ENCODE measurements around the gene REEP3. TPM values are rescaled to one million over a fixed set of nuclear protein-coding genes. Genes with fewer than 3 reads are reported as not detected.

REEP3 gene
- total RNA-seq, 4 donors from 2014 or later = 45.9 to 67.4 (median 63.3) TPM

- Histone ChIP-seq H3K27ac (no peak overlapping the region), H3K9me3 (no peaks in the 10 kb centered on the region), H3K36me3 (no peaks in the 10 kb centered on the region), H3K4me1 (no peaks in the 10 kb centered on the region), H3K4me3 (no peak overlapping the region), H3K27me3 (no peaks in the 10 kb centered on the region)
- TF ChIP-seq EP300 (IDR thresholded peaks at IDR 0.05) = no peak
- TF ChIP-seq, protein P1, sequence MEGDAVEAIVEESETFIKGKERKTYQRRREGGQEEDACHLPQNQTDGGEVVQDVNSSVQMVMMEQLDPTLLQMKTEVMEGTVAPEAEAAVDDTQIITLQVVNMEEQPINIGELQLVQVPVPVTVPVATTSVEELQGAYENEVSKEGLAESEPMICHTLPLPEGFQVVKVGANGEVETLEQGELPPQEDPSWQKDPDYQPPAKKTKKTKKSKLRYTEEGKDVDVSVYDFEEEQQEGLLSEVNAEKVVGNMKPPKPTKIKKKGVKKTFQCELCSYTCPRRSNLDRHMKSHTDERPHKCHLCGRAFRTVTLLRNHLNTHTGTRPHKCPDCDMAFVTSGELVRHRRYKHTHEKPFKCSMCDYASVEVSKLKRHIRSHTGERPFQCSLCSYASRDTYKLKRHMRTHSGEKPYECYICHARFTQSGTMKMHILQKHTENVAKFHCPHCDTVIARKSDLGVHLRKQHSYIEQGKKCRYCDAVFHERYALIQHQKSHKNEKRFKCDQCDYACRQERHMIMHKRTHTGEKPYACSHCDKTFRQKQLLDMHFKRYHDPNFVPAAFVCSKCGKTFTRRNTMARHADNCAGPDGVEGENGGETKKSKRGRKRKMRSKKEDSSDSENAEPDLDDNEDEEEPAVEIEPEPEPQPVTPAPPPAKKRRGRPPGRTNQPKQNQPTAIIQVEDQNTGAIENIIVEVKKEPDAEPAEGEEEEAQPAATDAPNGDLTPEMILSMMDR (IDR thresholded peaks at IDR 0.05) = no peak
- DNase-seq (ENCODE audit: low spot score in 2 of 2) = no peak
- 87 to 90% methylated on average over 5 of the region's 5 CpGs for WGBS, 2 donors
Observed at GRCh38 chr10:63642808-63643207, 121.6 kb downstream of the REEP3 start.

DNA sequence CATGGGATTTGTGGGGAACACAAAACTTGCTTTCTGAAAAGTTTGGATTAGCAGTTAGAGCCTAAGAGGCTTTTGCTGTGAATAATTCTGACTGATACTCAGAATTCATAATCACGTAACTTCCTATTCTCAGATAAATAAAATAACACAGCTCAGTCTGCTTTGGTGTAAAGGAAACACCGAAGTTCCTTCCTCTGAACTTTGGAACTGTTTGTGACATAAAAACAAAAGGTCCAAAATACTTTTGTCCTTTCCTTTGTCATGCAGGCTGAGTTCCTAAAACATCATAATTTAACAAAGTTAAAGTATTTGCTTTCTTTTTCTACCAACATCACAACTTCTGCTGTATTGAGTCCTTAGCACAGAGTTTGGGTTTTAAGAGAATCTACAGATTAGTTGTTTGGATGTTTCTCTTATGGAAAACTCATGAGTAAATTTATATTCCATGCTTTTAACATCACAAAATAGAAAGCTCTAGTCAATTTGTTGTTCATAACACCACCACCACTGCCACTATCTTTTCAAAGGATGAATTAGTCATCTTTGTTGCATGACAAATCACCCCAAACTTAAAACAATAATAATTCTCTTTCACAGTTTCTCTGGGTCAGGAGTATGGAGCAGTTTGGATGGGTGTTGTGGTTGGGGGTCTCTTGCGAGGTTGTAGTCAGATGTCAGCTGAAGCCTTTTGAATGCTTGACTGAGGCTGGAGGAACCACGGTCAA, 123.4 kb downstream of the REEP3 start:
- Histone ChIP-seq H3K36me3 (no peaks in the 10 kb centered on the region), H3K9me3 (no peaks in the 10 kb centered on the region), H3K27me3 (no peaks in the 10 kb centered on the region), H3K4me3 (no peak overlapping the region), H3K27ac (peak overlapping the region in 2 of 4 donors; percentile 29 to 37), H3K4me1 (no peaks in the 10 kb centered on the region)
- TF ChIP-seq, protein P1 (IDR thresholded peaks at IDR 0.05) = no peak
- TF ChIP-seq POLR2A (IDR thresholded peaks at IDR 0.05) = no peak
- TF ChIP-seq EP300 (IDR thresholded peaks at IDR 0.05) = peak; percentile 50 to 57
- no peak for DNase-seq (ENCODE audit: low spot score in 2 of 2)
- 68 to 78% methylated on average over 4 of the region's 4 CpGs for WGBS, 2 donors

DNA sequence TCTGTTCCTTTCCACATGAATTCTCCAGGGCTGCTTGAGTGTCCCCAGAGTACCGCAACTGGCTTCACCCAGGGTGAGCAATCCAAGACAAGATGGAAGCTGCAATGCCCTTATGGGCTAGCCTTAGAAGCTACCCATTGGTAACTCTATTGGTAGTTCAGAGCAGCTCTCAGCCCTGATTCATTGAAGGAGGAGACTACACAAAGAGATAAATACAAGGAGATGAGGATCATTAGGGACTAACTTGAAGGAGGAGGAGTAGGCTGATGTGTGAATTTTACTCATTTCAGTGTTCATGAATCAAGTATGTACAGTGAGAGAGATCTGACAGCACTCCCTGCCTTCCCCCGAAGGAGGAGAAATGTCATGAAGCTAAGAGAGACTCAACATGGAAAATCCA, 124.0 kb downstream of the REEP3 start:
- H3K36me3 ChIP-seq = no peaks in the 10 kb centered on the region
- H3K9me3 ChIP-seq = no peaks in the 10 kb centered on the region
- no peak overlapping the region for H3K4me3 ChIP-seq
- WGBS, 2 donors = 93 to 95% methylated on average over 2 of the region's 2 CpGs
- no peaks in the 10 kb centered on the region for H3K27me3 ChIP-seq
- DNase-seq (ENCODE audit: low spot score in 2 of 2) = no peak
- TF ChIP-seq EP300 (IDR thresholded peaks at IDR 0.05) (no peak), POLR2A (IDR thresholded peaks at IDR 0.05) (no peak)
- TF ChIP-seq, protein P1 (IDR thresholded peaks at IDR 0.05) = no peak
- H3K27ac ChIP-seq = peak overlapping the region in 2 of 4 donors; percentile 29 to 37
- no peaks in the 10 kb centered on the region for H3K4me1 ChIP-seq

DNA sequence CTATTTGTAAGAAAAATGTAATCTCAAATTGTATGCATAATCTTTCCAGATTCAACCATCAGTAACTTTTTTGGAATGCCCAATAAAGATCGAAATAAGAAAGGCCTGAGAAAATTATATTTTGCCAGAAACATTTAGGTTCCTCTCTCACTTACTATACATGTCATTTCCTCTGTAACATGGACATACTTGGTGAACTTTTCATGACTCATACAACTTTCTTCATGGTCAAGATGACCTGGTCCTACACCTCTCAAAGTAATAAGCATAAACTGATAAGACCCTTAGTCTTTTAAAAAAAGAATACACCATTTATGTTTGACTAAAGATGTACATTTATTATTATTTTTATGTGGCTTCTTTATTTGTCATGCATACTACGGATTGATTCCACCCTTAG, 125.3 kb downstream of the REEP3 start:
- Histone ChIP-seq H3K27me3 (no peaks in the 10 kb centered on the region), H3K9me3 (no peaks in the 10 kb centered on the region), H3K4me3 (no peak overlapping the region), H3K27ac (no peak overlapping the region), H3K4me1 (no peaks in the 10 kb centered on the region), H3K36me3 (no peaks in the 10 kb centered on the region)
- DNase-seq (ENCODE audit: low spot score in 2 of 2) = no peak
- TF ChIP-seq POLR2A (IDR thresholded peaks at IDR 0.05) (no peak), EP300 (IDR thresholded peaks at IDR 0.05) (no peak)
- TF ChIP-seq, protein P1 (IDR thresholded peaks at IDR 0.05) = no peak
- WGBS, 2 donors = 90 to 93% methylated on average over 2 of the region's 2 CpGs

GRCh38 chr10:63651864-63652263, 130.7 kb downstream of the REEP3 start:
- Histone ChIP-seq H3K9me3 (no peaks in the 10 kb centered on the region), H3K27ac (no peak overlapping the region), H3K4me3 (no peak overlapping the region), H3K4me1 (no peaks in the 10 kb centered on the region), H3K27me3 (no peaks in the 10 kb centered on the region), H3K36me3 (no peaks in the 10 kb centered on the region)
- TF ChIP-seq, protein P1 (IDR thresholded peaks at IDR 0.05) = no peak
- TF ChIP-seq EP300 (IDR thresholded peaks at IDR 0.05) = no peak
- no peak for TF ChIP-seq POLR2A (IDR thresholded peaks at IDR 0.05)
- 68 to 76% methylated on average over 5 of the region's 5 CpGs for WGBS, 2 donors
- DNase-seq (ENCODE audit: low spot score in 2 of 2) = no peak
